GM12875 (cell line): ENCODE results near the gene CTIF.

Experiments
- H3K4me3 ChIP-seq: one replicate; pipeline ENCODE4 v1.5.1; 2011; ENCODE audit warnings: low read depth, low read length, control low read depth
- CTCF ChIP-seq: IDR thresholded peaks from 2 replicates; pipeline ENCODE4 v1.5.1; 2011; ENCODE audit warnings: low read depth, mild to moderate bottlenecking, control low read depth, inconsistent platforms, low read length, moderate library complexity, borderline replicate concordance; ENCODE audit not compliant: insufficient read depth

CTIF gene

DNA sequence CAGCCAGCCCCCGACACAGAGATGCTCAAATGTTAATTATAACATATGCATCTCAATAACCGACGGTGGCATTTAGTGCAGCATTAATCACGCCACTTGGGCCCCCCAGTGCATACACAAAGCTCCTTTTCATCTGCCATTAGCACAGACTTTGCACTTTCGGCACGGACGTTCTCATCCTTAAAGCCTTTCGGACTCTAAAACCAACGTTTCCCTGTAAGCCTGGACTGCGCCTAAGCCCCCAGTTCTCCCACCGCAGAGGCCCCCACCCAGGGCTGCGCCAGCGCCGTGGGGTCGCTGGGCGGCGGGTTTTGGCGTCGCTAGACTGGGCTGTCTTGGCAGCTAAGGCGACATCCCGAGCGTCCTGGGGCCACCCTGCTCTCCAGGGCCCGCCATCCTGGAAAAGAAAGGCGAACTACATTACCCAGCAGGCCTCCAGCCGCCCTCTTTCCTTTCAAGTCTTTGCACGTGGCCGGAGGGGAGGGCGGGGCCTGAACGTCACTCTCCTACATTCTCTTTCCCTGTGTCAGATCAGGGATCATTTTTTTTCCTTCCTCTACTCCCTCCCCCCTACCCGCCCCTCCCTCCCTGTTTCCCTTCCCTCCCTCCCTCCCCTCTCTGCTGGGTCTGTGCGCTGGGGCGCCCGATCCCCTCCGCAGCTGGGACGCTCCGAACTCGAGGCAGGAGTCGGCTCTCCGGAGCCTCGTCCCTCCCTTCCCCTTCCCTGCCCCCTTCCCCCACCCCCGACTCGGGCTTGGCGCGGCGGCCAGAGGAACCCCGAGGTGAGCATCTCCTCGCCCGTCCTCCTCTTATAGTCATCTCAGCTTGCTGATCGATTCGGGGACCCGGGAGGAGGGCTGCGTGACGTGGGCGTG is at the start of gene CTIF:
CTIF (plus strand) TSS at position 501 of the 875 bp plus-strand sequence. CDS start 80,535 bp downstream, outside the sequence.
- H3K4me3 ChIP-seq = peak within 1 kb of the TSS; percentile 61
- TF ChIP-seq CTCF = no peak

DNA sequence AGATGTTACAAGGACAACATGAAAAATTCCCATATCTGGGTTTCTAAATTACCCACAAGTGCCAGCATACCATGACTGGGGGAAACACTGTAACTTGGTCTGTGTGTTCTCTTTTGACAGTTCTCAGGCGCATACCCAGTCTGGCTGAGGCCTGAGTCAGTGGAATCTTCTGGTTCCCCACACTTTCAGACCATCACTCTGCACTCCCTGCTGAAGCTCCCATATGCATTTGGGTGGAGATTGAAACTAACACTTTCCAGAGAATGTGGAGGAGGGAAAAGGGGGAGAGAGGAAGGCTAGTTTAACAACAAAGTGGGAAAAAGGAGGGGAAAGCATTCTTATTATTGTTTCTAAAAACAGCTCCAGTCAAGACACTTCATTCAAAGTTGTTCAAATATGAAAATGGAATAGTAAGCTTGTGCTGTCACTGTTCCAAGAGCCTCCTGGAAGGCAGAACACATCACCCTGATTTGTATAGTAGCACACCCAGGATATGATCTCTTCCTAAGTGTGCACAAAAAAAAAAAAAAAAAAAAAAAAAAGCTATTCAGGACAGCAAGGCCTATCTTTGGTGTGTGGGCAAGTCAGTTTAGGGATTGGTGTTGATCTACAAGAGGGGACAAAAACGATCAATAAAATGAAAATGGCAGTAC is 48.1 kb upstream of the CTIF start:
- no peak overlapping the region for H3K4me3 ChIP-seq
- no peak for TF ChIP-seq CTCF

DNA sequence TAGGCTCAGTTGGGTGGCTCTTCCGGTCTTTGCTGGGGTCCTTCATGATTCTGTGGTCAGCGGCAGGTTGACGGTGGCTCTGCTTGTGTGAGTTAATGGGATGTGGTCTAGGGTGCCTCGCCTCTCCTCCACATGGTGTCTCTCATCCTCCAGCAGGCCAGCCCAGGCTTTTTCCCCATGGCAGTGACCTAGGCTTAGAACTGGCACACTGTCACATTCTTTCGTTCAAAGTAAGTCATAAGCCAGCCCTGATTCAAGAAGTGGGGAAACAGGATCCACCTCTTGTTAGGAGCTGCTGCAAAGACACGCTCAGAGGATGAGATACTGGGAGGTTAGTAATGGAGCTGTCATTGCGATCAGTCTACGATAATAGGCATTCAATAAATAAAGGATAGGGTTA is 46.0 kb upstream of the CTIF start:
- H3K4me3 ChIP-seq = no peak overlapping the region
- TF ChIP-seq CTCF = no peak

GRCh38 chr18:48493434-48494230 is 45.2 kb upstream of the CTIF start:
- TF ChIP-seq CTCF = no peak
- H3K4me3 ChIP-seq = no peak overlapping the region

DNA sequence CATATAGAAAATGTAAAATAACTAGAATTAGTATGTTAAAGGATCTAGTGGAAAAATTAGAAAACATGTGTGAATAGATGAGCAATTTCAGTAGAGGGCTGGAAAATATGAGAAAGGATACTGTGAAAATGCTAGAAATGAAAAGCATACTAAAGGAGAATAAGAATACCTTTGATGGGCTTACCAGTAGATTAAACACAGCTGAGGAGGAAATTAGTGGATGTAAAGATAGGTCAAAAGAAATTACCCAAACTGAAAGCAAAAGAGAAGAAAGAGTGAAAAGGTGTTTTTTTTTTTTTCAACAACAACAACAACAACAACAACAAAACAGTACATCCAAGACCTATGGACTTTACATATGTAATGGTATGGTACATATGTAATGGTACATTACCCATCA is 41.0 kb upstream of the CTIF start:
- no peak for TF ChIP-seq CTCF
- no peak overlapping the region for H3K4me3 ChIP-seq

DNA sequence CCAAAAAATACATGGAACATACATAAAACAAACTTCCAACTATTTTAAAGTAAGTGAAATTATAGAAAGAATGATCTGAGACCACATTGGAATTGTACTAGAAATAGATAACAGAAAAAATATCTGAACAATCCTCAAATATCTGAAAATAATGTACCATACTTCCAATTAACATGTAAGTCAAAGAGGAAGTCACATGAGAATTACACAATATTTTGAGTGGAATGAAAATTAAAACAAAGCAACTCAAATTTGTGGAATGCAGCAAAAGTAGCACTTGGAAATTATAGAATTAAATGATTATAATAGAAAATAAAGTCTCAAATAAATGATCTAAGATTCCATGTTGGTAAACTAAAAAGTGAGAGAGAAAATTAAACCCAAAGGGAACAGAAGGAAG is 38.3 kb upstream of the CTIF start:
- no peak overlapping the region for H3K4me3 ChIP-seq
- no peak for TF ChIP-seq CTCF
